NCI-H2171 treated with DMSO at 0.1 percent for 48 hours (cell line): Measurements from ENCODE around the gene CCDC138.

Experiments used
- DNase-seq: peaks from one replicate; lab custom pipeline; 2025; lab: John Stamatoyannopoulos, UW

CCDC138 gene

GRCh38 chr2:108918941-108919341, 132.4 kb downstream of the CCDC138 start:
- DNase-seq, result no peak

- DNase-seq, result no peak
Observed at GRCh38 chr2:108919571-108920373, 133.2 kb downstream of the CCDC138 start.

- DNase-seq, result no peak
Observed at GRCh38 chr2:108920686-108921085, 134.1 kb downstream of the CCDC138 start.

GRCh38 chr2:108921096-108922030, 134.8 kb downstream of the CCDC138 start:
- no peak for DNase-seq

GRCh38 chr2:108922141-108922915, 135.8 kb downstream of the CCDC138 start:
- DNase-seq, result no peak

- DNase-seq, result no peak
Observed at GRCh38 chr2:108923019-108923700, 136.6 kb downstream of the CCDC138 start.

- DNase-seq, result no peak
Observed at GRCh38 chr2:108923736-108924579, 137.4 kb downstream of the CCDC138 start.

GRCh38 chr2:108924580-108925251, 138.1 kb downstream of the CCDC138 start:
- no peak for DNase-seq

- no peak for DNase-seq
Observed at GRCh38 chr2:108925286-108925685, 138.7 kb downstream of the CCDC138 start.

GRCh38 chr2:108925735-108926134, 139.2 kb downstream of the CCDC138 start:
- no peak for DNase-seq
